Adipose tissue (tissue), 3 donors: Measurements from ENCODE around the gene CACNA2D3. TPM values are rescaled to one million over a fixed set of nuclear protein-coding genes. Genes with fewer than 3 reads are reported as not detected.

ENCODE experiments used
- H3K27ac ChIP-seq: one replicate; pipeline ENCODE4 v1.5.1; 2013; ENCODE audit warnings: low read depth, low read length
- WGBS, 3 donors: extraction: QIAGEN DNeasy Blood & Tissue Kit; methylation state at CpG; one replicate each; pipeline ENCODE4 v1.1.7; 2013; 5-methylcytosine and 5-hydroxymethylcytosine counted together
- polyA plus RNA-seq, 3 donors: library from polyadenylated mRNA; stranded (reverse); fragments of 200-250 nt; gene quantifications; one replicate each; pipeline ENCODE4 v1.2.3, GENCODE V29; 2013
- donor health status: healthy with polysubstance abuse.
- donor health status: Bipolar disorder and iron deficiency.
- donor health status: healthy.

CACNA2D3 gene
- polyA plus RNA-seq, 3 donors = 0.08 to 3.0 (median 0.30) TPM

DNA sequence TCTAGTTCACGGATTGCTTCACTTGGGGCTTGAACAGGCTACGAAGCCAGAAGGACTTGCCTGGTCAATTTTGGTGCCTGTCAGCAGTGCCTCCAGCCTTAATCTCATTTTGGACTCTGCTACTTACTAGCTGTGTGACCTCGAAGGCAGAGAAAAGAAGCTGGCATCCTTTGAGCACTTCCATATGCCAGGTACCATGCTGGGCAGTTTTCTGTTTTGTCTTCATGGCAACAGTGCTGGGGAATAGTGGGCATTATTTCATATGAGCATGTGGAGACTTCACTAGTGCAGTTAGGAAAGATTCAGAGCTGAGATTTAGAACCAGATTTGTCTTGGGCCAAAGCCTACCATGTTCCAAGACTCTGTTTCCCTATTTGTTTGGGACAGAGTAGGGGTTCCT is 713.3 kb downstream of the CACNA2D3 start:
- H3K27ac ChIP-seq = no peak overlapping the region
- WGBS, 3 donors = 83 to 90% (median 89%) methylated on average over 3 of the region's 3 CpGs

DNA sequence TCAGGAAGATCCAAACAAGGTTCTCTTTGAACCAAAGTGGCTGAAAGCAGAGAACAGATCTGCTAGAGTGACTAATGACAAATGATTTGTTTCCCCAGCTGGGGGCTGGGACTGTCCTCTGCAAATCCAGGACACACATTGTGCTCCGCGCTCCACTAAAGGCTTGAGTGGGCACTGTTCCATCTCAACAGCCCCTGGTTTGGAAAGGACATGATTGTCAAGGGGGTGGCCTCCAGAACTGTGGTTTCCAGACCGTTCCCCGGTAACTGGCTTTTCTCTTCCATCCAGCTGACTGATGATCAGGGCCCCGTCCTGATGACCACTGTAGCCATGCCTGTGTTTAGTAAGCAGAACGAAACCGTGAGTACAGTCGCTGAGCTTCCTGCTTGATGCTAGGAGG is 714.5 kb downstream of the CACNA2D3 start:
- H3K27ac ChIP-seq = no peak overlapping the region

DNA sequence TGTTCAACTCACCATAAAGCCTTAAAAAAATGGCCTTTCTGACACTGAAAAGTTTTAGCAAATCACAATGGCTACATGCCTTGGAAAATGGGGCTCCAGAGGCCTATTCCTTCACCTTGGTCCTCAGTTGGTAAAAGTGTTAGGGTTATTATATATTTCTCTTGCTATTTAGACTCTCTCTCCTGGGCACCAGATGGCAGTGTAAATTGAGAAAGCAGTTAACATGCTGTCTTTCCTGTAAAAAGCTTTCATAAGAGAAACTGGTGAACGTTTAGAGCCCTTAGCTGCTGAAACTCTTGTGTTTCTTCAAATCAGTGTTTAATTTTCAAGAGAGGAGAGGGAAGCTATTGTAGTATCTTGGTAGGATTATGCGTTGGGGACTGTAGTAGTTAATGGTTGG is 715.6 kb downstream of the CACNA2D3 start:
- WGBS, 3 donors = 46 to 66% (median 59%) methylated on average over 2 of the region's 2 CpGs
- no peak overlapping the region for H3K27ac ChIP-seq

More for the DNA sequence above, 714.5 kb downstream of the CACNA2D3 start:
- WGBS, 3 donors = 59 to 74% (median 68%) methylated on average over 8 of the region's 8 CpGs

GRCh38 chr3:54841471-54841870 is 719.1 kb downstream of the CACNA2D3 start:
- WGBS, 3 donors = 66 to 87% (median 76%) methylated on average over 4 of the region's 4 CpGs
- H3K27ac ChIP-seq = no peak overlapping the region

DNA sequence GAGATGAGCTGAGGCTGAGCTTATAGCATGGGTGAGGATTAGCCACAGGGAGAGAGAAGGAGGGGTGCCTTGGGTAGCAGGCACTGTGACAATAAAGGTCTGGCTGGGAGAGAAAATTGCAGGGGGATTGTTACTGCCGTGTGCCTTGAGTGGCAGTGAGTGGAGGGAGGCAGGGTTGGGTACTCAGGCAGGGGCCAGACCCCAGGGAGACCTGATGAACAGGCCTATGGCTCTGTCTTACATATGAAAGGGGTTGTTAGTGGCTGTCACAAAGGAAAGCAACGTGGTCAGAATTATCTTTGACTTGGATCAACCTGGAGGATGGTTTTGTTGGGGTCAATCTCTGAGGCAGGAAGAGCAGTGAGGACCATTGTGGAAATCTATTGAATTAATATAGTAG is 721.0 kb downstream of the CACNA2D3 start:
- no peak overlapping the region for H3K27ac ChIP-seq
- 37 to 61% (median 58%) methylated on average over 2 of the region's 2 CpGs for WGBS, 3 donors

DNA sequence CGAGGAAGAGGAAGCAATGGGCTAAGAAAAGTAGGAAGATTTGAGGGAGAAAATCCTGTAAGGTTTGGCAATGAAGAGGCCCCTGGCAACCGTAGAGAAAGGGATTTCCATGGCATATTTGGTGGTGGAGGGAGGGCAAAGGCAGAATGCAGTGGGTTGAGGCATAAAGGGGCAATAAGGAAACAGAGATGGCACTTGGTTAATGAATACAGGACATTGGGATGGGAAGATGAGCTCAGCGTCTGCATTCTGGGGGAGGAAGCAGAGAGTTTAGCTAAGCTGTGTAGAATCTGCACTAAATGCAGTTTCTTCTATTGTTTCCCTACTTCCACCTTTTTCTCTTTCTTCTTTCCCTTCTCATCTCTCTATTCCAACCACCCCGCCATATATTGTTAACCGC is 721.9 kb downstream of the CACNA2D3 start:
- 84 to 86% (median 84%) methylated on average over 5 of the region's 5 CpGs for WGBS, 3 donors
- H3K27ac ChIP-seq = no peak overlapping the region

DNA sequence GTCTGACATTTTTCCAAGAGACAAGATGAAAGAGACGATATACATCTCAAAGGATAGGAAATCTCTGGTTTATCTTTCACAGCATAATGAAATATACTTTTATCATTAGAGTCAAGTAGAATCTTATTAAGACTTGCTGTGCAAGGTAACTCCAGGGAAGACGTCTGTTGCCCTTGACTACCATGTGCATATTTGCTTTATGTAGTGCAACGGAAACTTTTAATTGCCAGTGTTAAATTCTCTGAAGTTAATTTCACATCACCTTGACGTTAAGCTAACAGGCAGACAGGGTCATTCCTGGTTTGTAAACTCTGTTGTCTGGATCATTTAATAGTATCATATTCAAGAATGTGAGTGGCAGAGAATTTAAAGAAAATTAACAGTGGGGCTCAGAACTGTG is 722.7 kb downstream of the CACNA2D3 start:
- H3K27ac ChIP-seq = no peak overlapping the region
- WGBS, 3 donors = 39 to 81% (median 63%) methylated on average over 4 of the region's 4 CpGs

DNA sequence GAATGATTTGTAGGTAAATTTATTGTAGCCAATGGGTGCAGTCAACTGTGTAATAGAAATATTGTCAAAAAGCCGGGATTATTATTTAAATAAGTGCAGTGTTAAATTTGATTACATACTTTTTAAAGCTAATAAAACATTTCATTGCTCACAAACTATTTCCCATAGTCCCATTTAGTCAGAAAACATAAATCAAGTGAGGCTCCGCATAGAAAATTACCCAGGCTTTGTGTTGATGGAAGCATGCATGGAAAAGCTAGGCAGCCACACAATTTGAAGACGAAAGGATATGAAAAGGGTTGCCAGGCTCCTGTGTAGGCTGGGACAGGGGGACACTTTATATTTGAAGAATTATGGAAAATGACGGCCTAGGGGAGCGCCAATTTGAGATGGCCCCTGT is 723.2 kb downstream of the CACNA2D3 start:
- no peak overlapping the region for H3K27ac ChIP-seq
- 81 to 90% (median 88%) methylated on average over 5 of the region's 5 CpGs for WGBS, 3 donors

DNA sequence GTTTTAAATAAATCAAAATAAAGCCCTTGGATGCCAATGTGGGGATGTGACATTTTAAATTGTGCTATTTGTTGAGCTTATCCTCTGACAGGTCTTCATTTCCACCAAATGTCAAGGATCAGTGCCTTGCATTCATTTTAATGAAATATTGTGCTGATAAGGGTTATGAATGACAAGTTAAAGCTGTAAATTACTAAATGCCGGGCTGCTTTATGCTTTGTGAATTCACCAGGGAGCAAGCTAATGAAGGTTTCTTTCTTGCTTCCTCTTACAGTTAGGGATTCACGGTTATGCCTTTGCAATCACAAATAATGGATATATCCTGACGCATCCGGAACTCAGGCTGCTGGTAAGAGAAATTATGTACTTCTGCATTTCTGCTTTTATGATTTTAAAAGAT is 723.8 kb downstream of the CACNA2D3 start:
- H3K27ac ChIP-seq = no peak overlapping the region
- 39 to 52% (median 50%) methylated on average over 4 of the region's 4 CpGs for WGBS, 3 donors

- WGBS, 3 donors = 78 to 89% (median 88%) methylated on average over 4 of the region's 4 CpGs
- H3K27ac ChIP-seq = no peak overlapping the region
Observed at GRCh38 chr3:54847361-54847760, 725.0 kb downstream of the CACNA2D3 start.

DNA sequence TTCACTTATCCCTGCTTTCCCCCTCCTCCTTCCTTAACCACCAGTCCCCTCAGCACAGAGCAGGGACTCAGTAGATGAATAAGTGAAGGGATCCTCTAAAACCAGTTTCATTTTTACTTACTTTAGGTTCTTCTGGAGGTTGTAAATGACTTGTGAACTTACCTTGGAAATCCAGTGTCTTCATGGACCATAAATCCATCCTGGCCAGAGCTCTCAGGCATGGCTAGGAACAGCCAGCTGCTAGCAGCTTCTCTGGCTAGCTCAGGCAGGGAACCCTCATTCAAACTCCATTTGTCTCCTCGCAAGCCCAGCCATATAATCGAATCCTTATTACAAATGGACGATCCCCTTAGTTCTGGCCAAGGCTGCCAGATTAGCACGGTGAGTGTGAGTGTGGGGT is 727.0 kb downstream of the CACNA2D3 start:
- WGBS, 3 donors = 64 to 76% (median 69%) methylated on average over 4 of the region's 4 CpGs
- H3K27ac ChIP-seq = no peak overlapping the region

GRCh38 chr3:54850484-54851018 is 728.2 kb downstream of the CACNA2D3 start:
- no peak overlapping the region for H3K27ac ChIP-seq
- 33 to 68% (median 54%) methylated on average over 2 of the region's 2 CpGs for WGBS, 3 donors

DNA sequence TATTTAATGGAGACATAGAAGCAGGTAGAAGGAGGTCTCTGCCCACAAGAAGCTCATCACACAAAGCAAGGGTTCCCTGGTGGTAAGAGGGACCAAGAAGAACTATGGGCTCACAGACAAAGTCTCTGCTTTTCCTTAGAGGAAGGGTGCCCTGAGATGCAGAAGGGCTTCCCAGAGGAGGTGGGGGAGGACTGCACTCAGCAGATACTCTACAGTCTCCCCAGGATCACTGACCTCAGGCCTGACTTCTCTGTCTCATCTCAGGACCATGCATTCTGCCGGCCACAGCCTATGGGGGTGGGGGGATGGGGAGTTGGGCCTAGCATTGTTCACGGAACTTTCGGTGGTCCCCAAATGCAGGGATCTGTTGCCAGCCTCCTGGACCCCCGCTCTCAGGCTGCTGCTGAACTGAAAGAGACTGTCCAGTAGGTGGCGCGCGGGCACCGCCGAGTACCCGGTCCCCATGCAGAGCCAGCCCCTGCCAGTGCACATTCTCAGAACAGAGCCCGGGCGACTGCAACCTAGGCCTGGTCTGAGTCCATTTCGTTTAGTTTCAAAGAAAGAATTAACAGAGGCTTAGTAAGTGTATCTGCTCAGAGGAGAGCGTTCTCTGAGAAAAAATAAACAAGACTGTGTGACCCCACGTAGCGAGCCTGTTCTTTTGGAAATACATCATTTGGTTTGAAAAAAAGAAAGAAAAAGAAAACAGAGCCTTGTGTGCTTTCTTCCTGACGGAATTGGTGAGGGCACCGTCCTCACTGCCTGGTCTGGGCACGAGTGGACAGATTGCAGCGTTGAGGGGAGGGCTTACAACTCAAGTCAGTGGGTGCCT is 731.4 kb downstream of the CACNA2D3 start:
- H3K27ac ChIP-seq = no peak overlapping the region
- WGBS, 3 donors = 21 to 23% (median 21%) methylated on average over 20 of the region's 20 CpGs

DNA sequence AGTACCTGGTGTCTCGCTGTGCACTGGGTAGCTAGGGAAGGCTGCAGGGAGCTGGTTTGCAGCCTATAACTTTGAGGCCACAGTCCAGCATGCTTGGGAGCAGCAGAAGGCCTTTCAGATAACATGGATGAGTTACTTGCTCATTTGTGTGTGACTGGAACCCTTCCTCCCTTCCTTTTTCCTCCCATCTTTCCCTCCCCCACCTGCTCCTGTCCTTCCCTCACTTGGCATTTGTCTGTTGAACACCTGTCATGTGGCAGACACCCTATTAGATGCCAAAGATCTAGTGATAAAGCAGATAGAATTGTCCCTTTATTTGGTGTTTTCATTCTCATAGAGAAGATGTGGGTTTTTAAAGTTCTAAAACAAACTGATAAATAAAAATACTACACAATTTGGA is 733.9 kb downstream of the CACNA2D3 start:
- H3K27ac ChIP-seq = no peak overlapping the region
- WGBS, 3 donors = 90 to 96% (median 94%) methylated on average over 1 of the region's 1 CpG

GRCh38 chr3:54857343-54857742 is 735.0 kb downstream of the CACNA2D3 start:
- 67 to 83% (median 75%) methylated on average over 3 of the region's 3 CpGs for WGBS, 3 donors

GRCh38 chr3:54858093-54858785 is 735.9 kb downstream of the CACNA2D3 start:
- H3K27ac ChIP-seq = no peak overlapping the region
- WGBS, 3 donors = 32 to 47% (median 35%) methylated on average over 4 of the region's 4 CpGs

More at GRCh38 chr3:54857343-54857742, 735.0 kb downstream of the CACNA2D3 start:
- no peak overlapping the region for H3K27ac ChIP-seq

DNA sequence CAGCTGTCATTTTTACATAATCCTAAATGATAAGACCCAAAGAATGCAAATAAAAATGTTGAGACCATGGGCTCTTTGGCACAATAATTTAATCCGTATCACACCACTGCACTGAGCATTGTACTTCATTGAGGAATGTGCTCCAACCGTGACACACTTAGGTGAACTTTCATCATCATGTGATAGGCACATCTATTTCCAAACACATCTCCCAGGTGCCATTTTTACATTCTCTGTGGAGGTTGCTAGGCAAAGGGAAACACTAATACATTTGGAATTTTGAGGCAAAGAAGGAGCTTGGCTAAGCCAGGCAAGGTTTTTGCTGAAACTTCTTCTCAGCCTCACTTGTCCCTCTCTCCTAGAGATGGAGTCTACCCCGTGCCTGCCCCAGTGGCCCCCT is 736.8 kb downstream of the CACNA2D3 start:
- no peak overlapping the region for H3K27ac ChIP-seq
- WGBS, 3 donors = 60 to 72% (median 71%) methylated on average over 3 of the region's 3 CpGs

DNA sequence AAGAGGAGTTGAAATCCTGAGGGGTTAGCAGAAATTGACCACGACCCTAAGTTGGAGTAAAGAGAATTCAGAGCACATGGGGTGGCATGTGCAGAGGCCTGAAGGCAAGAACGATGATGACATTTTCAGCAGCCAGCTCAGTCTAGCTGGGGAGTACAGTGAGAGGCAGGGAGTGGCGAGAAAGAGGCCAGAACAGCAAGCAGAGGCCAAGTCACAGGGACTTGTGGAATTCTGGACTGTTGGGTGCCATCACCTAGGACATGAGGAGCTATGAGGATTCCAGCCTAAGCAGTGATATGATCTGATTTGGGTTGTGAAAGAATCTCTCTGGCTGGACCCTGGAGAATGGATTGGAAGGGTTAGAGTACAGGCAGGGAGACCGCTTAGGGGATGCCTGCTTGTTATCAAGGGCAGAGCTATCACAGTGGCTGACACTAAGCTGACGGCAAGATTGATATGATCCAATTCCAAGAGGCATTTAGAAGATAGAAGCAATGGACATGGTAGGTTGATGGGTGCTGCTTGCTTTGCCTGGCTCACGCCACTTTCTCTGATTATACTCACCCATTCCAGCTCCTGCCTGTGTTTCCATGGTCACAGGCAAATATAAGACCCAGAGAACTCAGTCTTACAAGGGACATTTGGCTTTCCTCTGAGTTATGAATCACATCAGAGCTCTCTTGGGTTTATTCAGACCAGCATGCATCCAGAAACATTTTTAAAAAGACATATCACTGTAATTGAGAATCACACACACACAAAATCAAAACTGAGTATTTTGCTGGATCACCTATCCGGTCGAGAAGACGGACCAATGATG is 739.1 kb downstream of the CACNA2D3 start:
- 50 to 61% (median 60%) methylated on average over 9 of the region's 9 CpGs for WGBS, 3 donors

DNA sequence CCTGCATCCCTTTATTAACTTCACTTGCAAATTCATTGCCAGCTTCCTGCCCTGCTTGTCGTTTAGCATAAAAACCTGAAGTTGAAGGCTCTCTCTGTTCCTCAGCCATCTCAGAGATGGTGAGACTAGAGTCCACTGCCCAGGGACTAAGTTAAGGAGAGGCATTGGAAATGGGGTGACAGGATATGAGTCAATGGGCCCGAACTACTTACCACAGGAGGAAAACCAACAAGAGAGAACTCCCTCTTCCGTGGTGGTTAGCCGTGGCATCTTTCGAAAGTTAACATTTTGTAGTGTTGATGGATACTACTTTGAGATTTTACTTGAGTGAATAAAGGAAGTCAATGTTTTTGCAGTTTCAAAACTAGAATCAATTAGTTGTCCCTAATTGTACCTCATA is 740.2 kb downstream of the CACNA2D3 start:
- 52 to 80% (median 64%) methylated on average over 5 of the region's 5 CpGs for WGBS, 3 donors

More for the DNA sequence above, 739.1 kb downstream of the CACNA2D3 start:
- H3K27ac ChIP-seq = no peak overlapping the region

More for the DNA sequence above, 740.2 kb downstream of the CACNA2D3 start:
- no peak overlapping the region for H3K27ac ChIP-seq
